ENCODE measurements around the gene GXYLT2. TPM values are rescaled to one million over a fixed set of nuclear protein-coding genes. Genes with fewer than 3 reads are reported as not detected.

GXYLT2 gene
- total and polyA plus RNA-seq, 2 donors (not counting 1 experiment from before 2014, with no cell fraction given), result not detected

GRCh38 chr3:72985576-72985975 is 97.7 kb downstream of the GXYLT2 start:
- no peak for TF ChIP-seq EZH2 (IDR thresholded peaks at IDR 0.05; ENCODE audit: borderline replicate concordance, insufficient read depth, low read depth, low read length, poor library complexity, severe bottlenecking)
- TF ChIP-seq, protein P1, sequence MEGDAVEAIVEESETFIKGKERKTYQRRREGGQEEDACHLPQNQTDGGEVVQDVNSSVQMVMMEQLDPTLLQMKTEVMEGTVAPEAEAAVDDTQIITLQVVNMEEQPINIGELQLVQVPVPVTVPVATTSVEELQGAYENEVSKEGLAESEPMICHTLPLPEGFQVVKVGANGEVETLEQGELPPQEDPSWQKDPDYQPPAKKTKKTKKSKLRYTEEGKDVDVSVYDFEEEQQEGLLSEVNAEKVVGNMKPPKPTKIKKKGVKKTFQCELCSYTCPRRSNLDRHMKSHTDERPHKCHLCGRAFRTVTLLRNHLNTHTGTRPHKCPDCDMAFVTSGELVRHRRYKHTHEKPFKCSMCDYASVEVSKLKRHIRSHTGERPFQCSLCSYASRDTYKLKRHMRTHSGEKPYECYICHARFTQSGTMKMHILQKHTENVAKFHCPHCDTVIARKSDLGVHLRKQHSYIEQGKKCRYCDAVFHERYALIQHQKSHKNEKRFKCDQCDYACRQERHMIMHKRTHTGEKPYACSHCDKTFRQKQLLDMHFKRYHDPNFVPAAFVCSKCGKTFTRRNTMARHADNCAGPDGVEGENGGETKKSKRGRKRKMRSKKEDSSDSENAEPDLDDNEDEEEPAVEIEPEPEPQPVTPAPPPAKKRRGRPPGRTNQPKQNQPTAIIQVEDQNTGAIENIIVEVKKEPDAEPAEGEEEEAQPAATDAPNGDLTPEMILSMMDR (IDR thresholded peaks at IDR 0.05), result no peak
- peaks cover 0 to 6% (median under 1%) of the 10 kb centered on the region in 4 experiments for H3K27me3 ChIP-seq (replicated peaks in 1 of 4; ENCODE audit: control extremely low read depth in 1 of 4, control insufficient read depth in 3 of 4, insufficient read depth in 4 of 4, low read length in 3 of 4)
- H4K20me1 ChIP-seq (ENCODE audit: control insufficient read depth, insufficient read depth, low read length, poor library complexity, severe bottlenecking), result no peaks in the 10 kb centered on the region
- Mint-ChIP-seq H3K9me3 (ENCODE audit: insufficient read depth) (peaks cover 6% of the 10 kb centered on the region), H3K4me3 (no peak overlapping the region), H3K4me1 (no peaks in the 10 kb centered on the region), H3K27ac (no peak overlapping the region), H3K27me3 (peaks cover 6% of the 10 kb centered on the region)
- ChIA-PET CTCF (no interaction called here), POLR2A (no interaction called here)
- no peaks in the 10 kb centered on the region for H3K36me3 ChIP-seq (replicated peaks in 1 of 2; ENCODE audit: control extremely low read depth in 1 of 2, control insufficient read depth in 1 of 2, extremely low read depth in 1 of 2, insufficient read depth in 2 of 2, low read length in 1 of 2)
- no peak overlapping the region for H3K4me2 ChIP-seq (replicated peaks; ENCODE audit: low read depth, low read length, poor library complexity, severe bottlenecking)
- no peak overlapping the region for H2AFZ ChIP-seq (ENCODE audit: insufficient read depth, low read depth, low read length, poor library complexity, severe bottlenecking)
- H3K79me2 ChIP-seq (ENCODE audit: control insufficient read depth, insufficient read depth, low read length), result no peaks in the 10 kb centered on the region
- H3K4me3 ChIP-seq (ENCODE audit: control extremely low read depth in 1 of 5, extremely low read depth in 1 of 5, insufficient read depth in 1 of 5, low read depth in 2 of 5, low read length in 4 of 5), result no peak overlapping the region
- intact Hi-C loops (cut with micrococcal nuclease), result no loop called here
- peaks cover 8 to 19% (median 17%) of the 10 kb centered on the region in 3 donors for H3K9me3 ChIP-seq (ENCODE audit: control extremely low read depth in 1 of 3, control insufficient read depth in 2 of 3, insufficient read depth in 1 of 3, low read length in 2 of 3)
- no CpG with 5 or more reads among the region's 1 CpG for WGBS (ENCODE audit: insufficient coverage)
- no peaks in the 10 kb centered on the region for H3K4me1 ChIP-seq (ENCODE audit: control insufficient read depth in 2 of 2, insufficient read depth in 2 of 2, low read length in 2 of 2)
- DNase-seq (no peak), ATAC-seq (ENCODE audit: low read depth) (no peak)
- H3K27ac ChIP-seq (ENCODE audit: low read length in 2 of 2), result no peak overlapping the region
- no peak overlapping the region for H3K9ac ChIP-seq (ENCODE audit: low read length)

DNA sequence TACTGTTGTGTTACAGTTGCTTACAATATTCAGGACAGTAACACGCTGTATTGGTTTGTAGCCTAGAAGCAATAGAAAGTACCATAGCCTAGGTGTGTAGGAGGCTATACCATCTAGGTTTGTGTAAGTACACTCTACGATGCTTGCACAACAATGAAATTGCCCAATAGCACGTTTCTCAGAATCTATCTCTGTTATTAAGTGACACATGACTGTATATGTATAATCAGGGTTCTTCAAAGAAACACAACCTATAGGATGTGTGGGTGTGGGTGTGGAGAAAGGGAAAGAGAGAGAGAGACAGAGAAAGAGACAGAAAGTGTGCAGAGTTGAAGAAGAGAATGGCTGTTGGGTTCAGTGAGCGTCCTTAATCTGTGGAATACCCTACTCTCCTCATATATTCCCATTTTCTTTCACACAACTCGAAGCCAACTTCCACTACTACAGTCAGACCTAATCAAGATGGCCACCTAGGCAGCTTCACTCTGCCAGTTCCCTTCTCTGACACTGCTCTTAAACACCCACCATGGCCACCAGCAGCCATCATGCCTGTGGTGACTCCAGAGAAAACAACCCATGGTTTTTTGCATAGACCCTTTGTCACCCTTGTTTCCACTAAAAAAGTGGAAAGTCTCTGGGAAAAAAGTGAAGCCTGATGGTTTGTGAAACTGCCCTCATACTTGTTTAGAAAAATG is 103.0 kb downstream of the GXYLT2 start:
- Histone ChIP-seq H3K79me2 (ENCODE audit: control insufficient read depth, insufficient read depth, low read length) (no peaks in the 10 kb centered on the region), H3K27ac (ENCODE audit: low read length in 2 of 2) (no peak overlapping the region), H3K36me3 (replicated peaks in 1 of 2; ENCODE audit: control extremely low read depth in 1 of 2, control insufficient read depth in 1 of 2, extremely low read depth in 1 of 2, insufficient read depth in 2 of 2, low read length in 1 of 2) (no peaks in the 10 kb centered on the region), H3K4me2 (replicated peaks; ENCODE audit: low read depth, low read length, poor library complexity, severe bottlenecking) (no peak overlapping the region), H4K20me1 (ENCODE audit: control insufficient read depth, insufficient read depth, low read length, poor library complexity, severe bottlenecking) (no peaks in the 10 kb centered on the region), H2AFZ (ENCODE audit: insufficient read depth, low read depth, low read length, poor library complexity, severe bottlenecking) (no peak overlapping the region), H3K4me3 (ENCODE audit: control extremely low read depth in 1 of 5, extremely low read depth in 1 of 5, insufficient read depth in 1 of 5, low read depth in 2 of 5, low read length in 4 of 5) (no peak overlapping the region), H3K27me3 (replicated peaks in 1 of 4; ENCODE audit: control extremely low read depth in 1 of 4, control insufficient read depth in 3 of 4, insufficient read depth in 4 of 4, low read length in 3 of 4) (peaks cover 0 to 2% (median 0%) of the 10 kb centered on the region in 4 experiments), H3K4me1 (ENCODE audit: control insufficient read depth in 2 of 2, insufficient read depth in 2 of 2, low read length in 2 of 2) (no peaks in the 10 kb centered on the region), H3K9ac (ENCODE audit: low read length) (no peak overlapping the region), H3K9me3 (ENCODE audit: control extremely low read depth in 1 of 3, control insufficient read depth in 2 of 3, insufficient read depth in 1 of 3, low read length in 2 of 3) (peaks cover 2 to 8% (median 5%) of the 10 kb centered on the region in 3 donors)
- Mint-ChIP-seq H3K4me3 (no peak overlapping the region), H3K27me3 (no peaks in the 10 kb centered on the region), H3K4me1 (peaks cover 1% of the 10 kb centered on the region), H3K27ac (no peak overlapping the region), H3K9me3 (ENCODE audit: insufficient read depth) (peaks cover 3% of the 10 kb centered on the region)
- ATAC-seq (ENCODE audit: low read depth), result no peak
- DNase-seq, result no peak
- ChIA-PET POLR2A (no interaction called here), CTCF (no interaction called here)
- TF ChIP-seq, protein P1 (IDR thresholded peaks at IDR 0.05), result no peak
- TF ChIP-seq EZH2 (IDR thresholded peaks at IDR 0.05; ENCODE audit: borderline replicate concordance, insufficient read depth, low read depth, low read length, poor library complexity, severe bottlenecking), result no peak
- WGBS (ENCODE audit: insufficient coverage), result 91% methylated on average over 1 of the region's 5 CpGs
- intact Hi-C loops (cut with micrococcal nuclease), result loop anchor here (10.0 kb wide), 1 partner anchor 1266 kb away; the partner anchor contains the start of gene EIF4E3

All from B cell (primary cell).